Renal cortical epithelial cell (primary cell): Measurements from ENCODE around the gene LYRM4. TPM values are rescaled to one million over a fixed set of nuclear protein-coding genes. Genes with fewer than 3 reads are reported as not detected.

ENCODE experiments used
- DNase-seq: peaks from one replicate; pipeline ENCODE4 v3.0.0-alpha.2; 2011; ENCODE audit warnings: low read depth
- total RNA-seq: library from RNA; depleted of rRNA; stranded (reverse); fragments of >200 nt; gene quantifications from 2 replicates; pipeline ENCODE4 v1.2.3, GENCODE V29; 2014

LYRM4 gene
- total RNA-seq, 1 donor from 2014 or later = 17.1 TPM

DNA sequence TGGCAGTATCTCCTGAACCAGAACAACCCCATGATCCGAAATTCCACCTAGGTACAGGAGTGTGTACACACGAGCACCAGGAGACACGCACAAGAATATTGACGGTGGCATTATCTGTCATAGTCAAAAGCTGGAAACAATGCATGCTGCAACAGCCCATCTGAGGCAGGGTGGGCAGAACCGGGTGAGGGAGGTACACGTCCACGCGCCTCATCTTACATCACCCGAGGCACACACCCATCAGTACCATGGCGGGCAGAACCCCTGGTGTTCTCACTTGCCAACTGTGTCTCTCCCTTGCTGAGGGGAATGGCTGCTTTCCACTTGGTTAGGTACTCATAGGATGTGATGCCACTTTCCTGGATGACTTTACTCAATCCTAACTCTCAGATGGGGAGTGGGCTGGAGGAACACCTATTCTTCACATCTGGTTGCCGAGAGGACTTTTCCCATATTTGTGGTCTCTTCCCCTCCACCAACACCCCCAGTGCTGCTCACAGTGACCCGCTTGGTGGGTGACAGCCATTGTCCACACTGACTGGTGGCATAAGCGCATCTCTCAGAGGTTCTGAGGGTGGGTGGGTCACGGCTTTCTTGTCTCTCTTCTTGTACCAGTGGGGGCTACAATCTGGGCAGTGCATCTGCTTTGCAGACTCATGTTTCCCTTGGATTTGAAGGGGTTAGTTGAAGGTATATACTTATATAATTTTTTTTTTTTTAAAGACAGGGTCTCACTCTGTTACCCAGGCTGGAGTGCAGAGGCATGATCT, 162.1 kb downstream of the LYRM4 start:
- DNase-seq = no peak

DNA sequence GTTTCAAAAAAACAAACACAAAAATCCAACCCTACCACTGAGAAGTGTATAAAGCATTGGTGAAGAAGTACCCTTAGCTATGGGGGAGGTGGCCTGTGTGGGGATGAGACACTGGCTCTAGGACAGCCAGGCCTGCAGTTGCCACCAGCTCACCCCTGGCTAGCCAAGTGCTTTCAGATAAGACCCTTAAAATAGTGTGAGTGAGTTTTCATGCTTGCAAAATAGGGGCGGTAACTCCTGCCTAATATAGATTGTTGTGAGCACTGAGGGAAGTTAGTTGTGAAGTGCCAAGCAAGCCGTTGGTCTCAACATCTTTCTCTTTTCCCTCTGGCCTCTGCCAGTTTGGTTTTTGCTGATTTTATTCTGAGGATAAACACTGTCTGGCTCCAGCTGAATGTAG, 164.3 kb downstream of the LYRM4 start:
- no peak for DNase-seq

GRCh38 chr6:5095236-5095635, 165.5 kb downstream of the LYRM4 start:
- DNase-seq = peak; percentile 85

DNA sequence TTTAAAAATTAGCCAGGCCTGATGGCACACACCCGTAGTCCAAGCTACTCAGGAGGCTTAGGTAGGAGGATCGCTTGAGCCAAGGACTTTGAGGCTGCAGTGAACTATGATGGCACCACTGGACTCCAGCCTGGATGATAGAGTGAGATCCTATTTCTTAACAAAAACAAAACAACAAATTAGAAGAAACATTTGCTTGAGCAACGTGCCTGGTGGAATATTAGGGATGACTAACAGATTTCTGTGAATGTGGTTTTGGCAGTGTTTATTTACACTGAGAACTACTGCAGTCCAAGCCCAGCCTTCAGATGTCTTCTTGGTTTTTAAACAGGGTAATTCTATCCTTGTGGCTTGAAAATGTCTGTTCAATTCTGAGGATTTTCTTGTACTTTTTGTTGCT, 166.4 kb downstream of the LYRM4 start:
- peak; percentile 96 for DNase-seq

- DNase-seq = peak; percentile 56
These were observed 167.3 kb downstream of the LYRM4 start for GRCh38 chr6:5093231-5094015.

DNA sequence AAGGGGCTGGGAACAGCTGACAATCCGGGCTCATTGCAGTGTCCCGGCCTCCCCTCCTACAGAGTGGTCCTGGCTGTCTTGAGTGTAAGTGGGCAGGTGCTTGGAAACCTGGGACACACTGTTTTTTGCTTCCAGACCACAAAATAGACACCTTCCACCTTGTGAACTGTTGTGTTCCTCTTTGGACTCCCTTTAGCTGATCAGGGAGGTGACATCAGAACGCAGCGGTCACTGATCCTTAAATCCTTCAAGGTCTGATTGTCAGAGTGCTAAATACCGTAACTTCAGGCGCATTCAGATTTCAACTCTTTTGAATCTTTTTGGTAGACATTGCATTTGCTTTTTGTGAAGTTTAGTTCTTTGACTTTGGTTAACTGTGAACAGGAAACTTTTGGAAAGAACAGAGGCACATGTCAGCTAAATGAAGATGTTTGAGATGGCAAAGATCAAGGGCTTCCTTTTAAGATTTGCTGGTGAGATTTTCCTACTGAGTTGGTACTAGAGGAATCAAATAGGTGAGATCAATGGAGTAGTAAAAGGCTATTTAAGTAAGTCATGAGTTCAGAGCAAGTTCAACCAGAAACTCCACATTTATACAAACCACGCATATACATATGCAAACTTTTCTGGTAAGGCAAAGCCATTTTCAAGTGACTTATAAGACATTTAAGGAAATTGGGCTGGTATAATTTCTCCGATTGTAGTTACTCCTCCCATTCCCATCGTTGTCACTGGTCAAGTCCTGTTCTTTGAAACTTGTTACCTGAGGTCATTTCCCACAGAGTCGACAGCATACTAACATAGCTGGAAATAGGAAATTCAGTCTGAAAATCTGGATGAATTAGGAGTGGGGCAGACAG, 169.3 kb downstream of the LYRM4 start:
- no peak for DNase-seq

- DNase-seq = no peak
These were observed 170.1 kb downstream of the LYRM4 start for GRCh38 chr6:5090603-5091002.

DNA sequence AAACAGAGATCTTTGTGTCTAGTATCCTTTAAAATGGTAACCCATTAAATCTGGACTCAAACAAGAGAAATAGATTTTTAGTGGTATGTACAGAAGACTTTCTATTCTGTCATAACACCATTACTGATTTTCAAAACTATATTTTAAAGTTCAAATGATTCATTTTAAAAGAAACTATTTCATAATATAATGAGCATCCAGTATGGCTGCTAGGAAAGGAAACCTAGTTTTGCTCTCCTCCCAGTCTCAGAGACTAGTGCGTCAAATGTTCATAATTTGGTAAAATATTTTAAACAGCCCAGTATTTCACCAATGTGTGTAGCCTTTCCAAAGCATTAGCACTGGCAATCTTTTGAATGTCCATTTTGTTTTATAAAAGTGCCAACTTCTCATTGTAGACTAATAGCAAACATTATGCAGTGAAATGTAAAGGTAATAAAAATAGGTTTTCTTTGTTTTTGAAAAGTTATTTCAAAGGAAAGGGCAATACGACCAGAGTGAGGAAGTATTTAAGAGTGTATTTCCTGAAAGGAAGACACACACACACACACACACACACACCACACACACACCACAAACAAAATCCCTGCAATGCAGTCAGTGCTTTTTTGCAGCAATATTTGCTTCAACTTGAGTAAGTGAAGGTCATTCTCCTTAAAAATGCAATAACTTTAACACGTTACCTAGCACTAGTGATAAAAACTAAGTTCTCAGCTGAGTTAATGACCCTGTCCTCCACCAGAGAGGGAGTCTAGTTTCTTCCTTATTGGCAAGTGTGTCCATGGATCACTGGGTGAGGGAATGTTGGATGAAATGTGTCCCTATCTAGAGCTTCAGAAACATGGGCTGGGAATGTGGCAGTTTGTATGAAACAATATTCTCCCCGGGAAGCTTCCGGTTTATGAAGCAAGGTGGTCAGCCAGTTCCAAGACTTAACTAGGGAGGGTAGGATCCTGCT, 171.0 kb downstream of the LYRM4 start:
- DNase-seq = no peak

DNA sequence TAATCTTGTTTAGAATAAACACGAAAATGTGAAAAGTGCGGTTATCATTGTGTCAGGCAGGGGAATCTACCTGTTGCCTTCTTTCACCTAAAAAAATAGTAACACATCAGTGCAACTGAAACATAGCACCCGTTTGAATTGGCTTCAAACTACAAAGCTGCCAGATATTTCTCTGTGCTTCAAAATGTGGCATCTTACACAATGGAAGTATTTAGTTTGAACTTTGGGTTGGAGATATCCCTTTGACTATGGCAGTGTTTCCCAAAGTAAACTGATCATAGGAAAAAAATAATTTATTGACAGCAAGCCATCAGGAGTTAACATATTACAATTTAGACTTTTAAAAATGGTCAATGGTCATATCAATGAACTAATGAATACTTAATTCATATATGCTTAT, 172.0 kb downstream of the LYRM4 start:
- DNase-seq = no peak

- no peak for DNase-seq
These were observed 173.4 kb downstream of the LYRM4 start for GRCh38 chr6:5087389-5087788.

DNA sequence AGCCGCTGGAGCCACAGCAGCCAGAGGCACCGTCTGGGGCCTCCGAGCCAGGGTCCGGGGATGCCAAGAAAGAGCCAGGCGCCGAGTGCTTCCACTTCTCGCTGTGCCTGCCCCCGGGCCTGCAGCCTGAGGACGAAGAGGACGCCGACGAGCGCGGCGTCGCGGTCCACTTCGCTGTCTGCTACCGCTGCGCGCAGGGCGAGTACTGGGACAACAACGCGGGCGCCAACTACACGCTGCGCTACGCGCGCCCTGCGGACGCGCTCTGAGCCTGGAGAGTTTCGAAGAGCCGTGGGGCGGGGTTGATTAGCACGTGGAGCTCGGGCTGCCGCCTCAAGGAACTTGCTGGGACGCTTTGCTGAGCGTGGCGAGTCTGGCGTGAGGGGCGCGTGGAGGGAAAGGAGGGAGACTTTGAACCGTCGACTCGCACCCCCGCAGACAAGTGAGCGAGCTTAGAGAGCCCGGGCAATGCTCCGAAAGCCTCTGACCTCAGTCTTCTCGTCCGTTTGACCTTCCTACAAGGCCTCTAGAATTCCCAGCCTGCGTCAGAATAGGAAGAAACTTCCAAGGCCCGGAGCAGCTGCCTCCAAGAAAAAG, 174.4 kb downstream of the LYRM4 start:
- no peak for DNase-seq

DNA sequence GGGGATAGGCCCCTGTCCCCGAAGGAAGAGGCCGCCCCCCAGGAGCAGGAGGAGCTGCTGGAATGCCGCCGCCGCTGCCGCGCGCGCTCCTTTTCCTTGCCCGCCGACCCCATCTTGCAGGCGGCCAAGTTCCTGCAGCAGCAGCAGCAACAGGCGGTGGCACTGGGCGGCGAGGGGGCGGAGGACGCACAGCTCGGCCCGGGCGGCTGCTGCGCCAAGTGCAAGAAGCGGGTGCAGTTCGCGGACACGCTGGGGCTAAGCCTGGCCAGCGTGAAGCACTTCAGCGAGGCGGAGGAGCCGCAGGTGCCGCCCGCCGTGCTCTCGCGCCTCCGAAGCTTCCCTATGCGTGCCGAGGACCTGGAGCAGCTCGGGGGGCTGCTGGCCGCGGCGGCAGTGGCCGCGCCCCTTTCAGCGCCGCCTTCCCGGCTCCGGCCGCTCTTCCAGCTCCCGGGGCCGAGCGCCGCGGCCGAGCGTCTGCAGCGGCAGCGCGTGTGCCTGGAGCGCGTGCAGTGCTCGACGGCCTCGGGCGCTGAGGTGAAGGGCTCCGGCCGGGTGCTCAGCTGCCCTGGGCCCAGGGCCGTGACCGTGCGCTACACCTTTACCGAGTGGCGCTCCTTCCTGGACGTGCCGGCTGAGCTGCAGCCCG, 175.0 kb downstream of the LYRM4 start:
- no peak for DNase-seq

- DNase-seq = no peak
These were observed 175.7 kb downstream of the LYRM4 start, which contains the start of gene PPP1R3G for GRCh38 chr6:5084781-5085647. Gene PPP1R3G, plus strand, starts transcription at chr6:5085341. Its CDS starts 145 bp downstream, at chr6:5085486.

- no peak for DNase-seq
These were observed 176.4 kb downstream of the LYRM4 start for GRCh38 chr6:5084360-5084780.

- DNase-seq = no peak
These were observed 176.9 kb downstream of the LYRM4 start for GRCh38 chr6:5083813-5084359.

DNA sequence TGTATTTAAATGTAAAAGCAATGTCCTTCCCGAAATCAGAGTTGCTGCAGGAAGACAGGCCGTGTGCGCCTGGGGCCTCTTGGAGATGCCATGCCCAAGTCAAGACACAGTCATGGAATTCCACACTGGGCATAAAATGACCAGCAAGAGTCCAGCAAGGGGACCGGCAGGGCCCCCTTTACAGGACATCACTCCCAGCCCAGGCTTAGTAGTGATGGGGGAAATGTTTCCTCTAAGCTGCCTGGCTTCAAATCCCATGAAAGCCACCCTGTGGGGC, 177.5 kb downstream of the LYRM4 start:
- no peak for DNase-seq

DNA sequence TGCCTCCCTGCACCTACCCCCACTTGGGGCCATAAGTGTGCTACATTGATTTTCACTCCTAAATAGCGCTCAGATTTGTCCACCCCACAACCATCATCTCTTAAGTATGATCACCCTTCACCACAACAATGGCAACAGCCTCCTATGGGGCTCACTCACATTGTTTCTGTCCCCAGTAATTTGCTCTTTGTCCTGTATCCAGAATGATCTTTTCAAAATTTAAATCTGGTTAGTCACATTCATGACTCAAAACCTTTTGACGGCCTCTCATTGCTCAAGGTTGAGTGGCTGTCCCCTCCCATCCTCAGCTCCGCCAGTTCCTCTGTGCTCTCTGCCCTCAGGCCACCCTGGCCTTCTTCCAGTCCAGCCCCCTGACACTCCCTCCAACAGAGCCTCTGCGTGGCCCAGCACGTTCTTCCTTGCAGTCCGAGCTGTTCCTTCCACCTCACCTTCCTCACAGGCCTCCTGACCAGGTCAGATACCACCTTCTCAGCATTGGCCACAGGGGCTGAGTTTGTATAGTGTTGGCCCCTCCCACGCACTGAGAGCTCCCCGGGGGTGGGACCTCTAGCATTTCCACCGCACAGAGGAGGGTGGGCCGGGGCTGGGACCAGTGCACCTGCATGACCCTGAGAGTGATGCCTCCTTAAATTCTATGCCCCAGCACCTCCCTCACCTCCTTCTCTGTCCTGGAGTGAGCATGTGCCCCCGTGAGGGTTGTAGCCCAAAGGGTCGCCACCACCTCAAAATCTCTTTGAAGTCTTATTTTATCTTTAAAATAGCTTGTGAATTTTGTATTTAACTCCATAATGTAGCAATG, 178.1 kb downstream of the LYRM4 start:
- DNase-seq = peak; percentile 97

DNA sequence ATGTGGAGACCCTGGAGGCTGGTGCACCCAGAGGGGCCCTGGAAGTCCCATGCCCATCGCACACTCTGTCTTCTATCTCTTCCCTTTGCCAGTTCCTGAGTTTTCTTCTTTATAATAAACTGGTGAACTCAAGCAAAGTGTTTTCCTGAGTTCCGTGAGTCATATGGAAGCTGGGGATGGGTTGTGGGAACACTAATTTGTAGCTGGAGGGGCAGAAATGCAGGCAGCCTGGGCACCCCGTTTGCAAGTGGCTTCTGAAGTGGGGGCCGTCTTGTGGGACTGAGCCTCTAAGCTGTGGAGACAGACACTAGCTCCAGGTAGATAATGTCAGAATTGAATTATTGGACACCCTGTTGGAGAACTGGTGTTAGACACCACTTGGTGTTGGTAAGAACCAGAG, 178.8 kb downstream of the LYRM4 start:
- DNase-seq = peak; percentile 52
